Liver (tissue), 9 donors: ENCODE measurements around the gene LRRC8A. TPM values are rescaled to one million over a fixed set of nuclear protein-coding genes. Genes with fewer than 3 reads are reported as not detected.

Experiments
- DNase-seq: peaks from one replicate; pipeline ENCODE4 v3.0.0-alpha.2; 2017; ENCODE audit warnings: low spot score
- H3K27ac ChIP-seq, 2 donors: one replicate each; pipeline ENCODE4 v1.7.0; 2013; ENCODE audit warnings: inconsistent platforms in 2 of 2, low read length in 2 of 2, control low read depth in 1 of 2, low read depth in 1 of 2, mild to moderate bottlenecking in 1 of 2
- H3K27me3 ChIP-seq, 4 donors: one replicate each; pipeline versions ENCODE4 v1.6.1 to v1.7.0; 2013; ENCODE audit warnings: low read length in 3 of 4, inconsistent platforms in 1 of 4, mild to moderate bottlenecking in 1 of 4, moderate library complexity in 1 of 4; ENCODE audit not compliant: control insufficient read depth in 4 of 4, insufficient read depth in 4 of 4
- H3K36me3 ChIP-seq, 4 donors: one replicate each; pipeline versions ENCODE4 v1.6.1 to v1.7.0; 2013; ENCODE audit warnings: low read length in 3 of 4, mild to moderate bottlenecking in 3 of 4, low read depth in 1 of 4, moderate library complexity in 1 of 4; ENCODE audit not compliant: control insufficient read depth in 4 of 4, insufficient read depth in 3 of 4
- H3K4me1 ChIP-seq, 4 donors: one replicate each; pipeline versions ENCODE4 v1.6.1 to v1.7.0; 2013; ENCODE audit warnings: low read length in 3 of 4, mild to moderate bottlenecking in 3 of 4, moderate library complexity in 1 of 4; ENCODE audit not compliant: control insufficient read depth in 4 of 4, insufficient read depth in 4 of 4
- H3K4me3 ChIP-seq, 3 donors: one replicate each; pipeline versions ENCODE4 v1.6.1 to v1.7.0; 2013; ENCODE audit warnings: low read length in 3 of 3, control low read depth in 1 of 3, low read depth in 1 of 3, mild to moderate bottlenecking in 1 of 3
- H3K9ac ChIP-seq, 2 donors: one replicate each; pipeline ENCODE4 v1.7.0; 2013; ENCODE audit warnings: low read length in 2 of 2, mild to moderate bottlenecking in 2 of 2, moderate library complexity in 2 of 2, control low read depth in 1 of 2, low read depth in 1 of 2
- H3K9me3 ChIP-seq, 4 donors: one replicate each; pipeline versions ENCODE4 v1.6.1 to v1.7.0; 2013; ENCODE audit warnings: low read length in 3 of 4; ENCODE audit not compliant: control insufficient read depth in 4 of 4
- ATF3 ChIP-seq: IDR thresholded peaks from 2 replicates; pipeline ENCODE4 v1.6.1; 2016; ENCODE audit warnings: antibody characterized with exemption
- EGR1 ChIP-seq, 2 donors: IDR thresholded peaks; 2 replicates each; pipeline ENCODE4 v1.6.1; 2016 to 2018; ENCODE audit warnings: antibody characterized with exemption in 2 of 2, low read depth in 2 of 2
- GABPA ChIP-seq, 2 donors: IDR thresholded peaks in 1 of 2; conservative IDR thresholded peaks in 1 of 2; 2 replicates each; pipeline ENCODE4 v1.6.1; 2016; ENCODE audit warnings: antibody characterized with exemption in 2 of 2, mild to moderate bottlenecking in 1 of 2, moderate library complexity in 1 of 2
- HNF4G ChIP-seq: IDR thresholded peaks from 2 replicates; pipeline ENCODE4 v1.6.1; 2016; ENCODE audit warnings: antibody characterized with exemption
- JUND ChIP-seq, 2 donors: IDR thresholded peaks; 2 replicates each; pipeline ENCODE4 v1.6.1; 2016; ENCODE audit warnings: antibody characterized with exemption in 2 of 2
- NR2F2 ChIP-seq: IDR thresholded peaks from 2 replicates; pipeline ENCODE4 v1.6.1; 2016; ENCODE audit warnings: antibody characterized with exemption
- RAD21 ChIP-seq, 2 donors: IDR thresholded peaks; 2 replicates each; pipeline ENCODE4 v1.6.1; 2016; ENCODE audit warnings: antibody characterized with exemption in 2 of 2, mild to moderate bottlenecking in 2 of 2
- REST ChIP-seq: IDR thresholded peaks from 2 replicates; pipeline ENCODE4 v1.6.1; 2016; ENCODE audit warnings: antibody characterized with exemption, mild to moderate bottlenecking
- RXRA ChIP-seq, 2 donors: IDR thresholded peaks; 2 replicates each; pipeline ENCODE4 v1.6.1; 2017 to 2018; ENCODE audit warnings: antibody characterized with exemption in 2 of 2, mild to moderate bottlenecking in 1 of 2
- SP1 ChIP-seq: IDR thresholded peaks from 2 replicates; pipeline ENCODE4 v1.6.1; 2018; ENCODE audit warnings: antibody characterized with exemption, mild to moderate bottlenecking
- TAF1 ChIP-seq: conservative IDR thresholded peaks from 2 replicates; pipeline ENCODE4 v1.6.1; 2016; ENCODE audit warnings: antibody characterized with exemption, mild to moderate bottlenecking
- ZBTB33 ChIP-seq: IDR thresholded peaks from 2 replicates; pipeline ENCODE4 v1.6.1; 2016; ENCODE audit warnings: antibody characterized with exemption
- WGBS: extraction: QIAGEN DNeasy Blood & Tissue Kit; methylation state at CpG from one replicate; pipeline ENCODE4 v1.1.7; 2013; 5-methylcytosine and 5-hydroxymethylcytosine counted together
- polyA plus RNA-seq, 2 donors: library from polyadenylated mRNA; stranded (reverse) in 1 of 2; unstranded in 1 of 2; fragments of 200-250 nt in 1 of 2; fragments of >200 nt in 1 of 2; fragmentation: Nextera tagmentation in 1 of 2; extraction: Ambion mirVana in 1 of 2; gene quantifications; one replicate each; pipeline versions ENCODE4 v1.2.1 to v1.2.3, GENCODE V29; 2013 to 2015
- total RNA-seq, 2 donors: library from RNA; depleted of rRNA; stranded (reverse); fragments of >200 nt; gene quantifications; one replicate each; pipeline ENCODE4 v1.2.3, GENCODE V29; 2014
- TF ChIP-seq, protein P1 (sequence below): IDR thresholded peaks from 2 replicates; pipeline ENCODE4 v1.6.1; 2016; ENCODE audit warnings: antibody characterized with exemption
- TF ChIP-seq, protein P2 (sequence below): fragments of 150-350 bp; IDR thresholded peaks from 2 replicates; pipeline ENCODE4 v1.5.1; 2017; ENCODE audit warnings: improper control_type of control experiment, low read depth, low read length; ENCODE audit not compliant: missing input control
- donor health status: healthy.
- donor health status: healthy.
- donor health status: healthy.
- donor health status: healthy.
- donor health status: healthy.

LRRC8A gene
- total and polyA plus RNA-seq, 4 donors, result 14.6 to 22.8 (median 17.9) TPM

DNA sequence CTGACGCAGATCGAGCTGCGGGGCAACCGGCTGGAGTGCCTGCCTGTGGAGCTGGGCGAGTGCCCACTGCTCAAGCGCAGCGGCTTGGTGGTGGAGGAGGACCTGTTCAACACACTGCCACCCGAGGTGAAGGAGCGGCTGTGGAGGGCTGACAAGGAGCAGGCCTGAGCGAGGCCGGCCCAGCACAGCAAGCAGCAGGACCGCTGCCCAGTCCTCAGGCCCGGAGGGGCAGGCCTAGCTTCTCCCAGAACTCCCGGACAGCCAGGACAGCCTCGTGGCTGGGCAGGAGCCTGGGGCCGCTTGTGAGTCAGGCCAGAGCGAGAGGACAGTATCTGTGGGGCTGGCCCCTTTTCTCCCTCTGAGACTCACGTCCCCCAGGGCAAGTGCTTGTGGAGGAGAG is 34.3 kb downstream of the LRRC8A start (continued):
- TF ChIP-seq, protein P1, sequence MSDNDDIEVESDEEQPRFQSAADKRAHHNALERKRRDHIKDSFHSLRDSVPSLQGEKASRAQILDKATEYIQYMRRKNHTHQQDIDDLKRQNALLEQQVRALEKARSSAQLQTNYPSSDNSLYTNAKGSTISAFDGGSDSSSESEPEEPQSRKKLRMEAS, result no peak
- no peak for TF ChIP-seq RXRA (IDR thresholded peaks at IDR 0.05)
- no peak for TF ChIP-seq EGR1 (IDR thresholded peaks at IDR 0.05; ENCODE audit: low read depth in 2 of 2)

- Histone ChIP-seq H3K9me3 (no peaks in the 10 kb centered on the region), H3K4me3 (peak overlapping the region; percentile 63 to 95 (median 66)), H3K36me3 (peaks cover 3 to 8% (median 5%) of the 10 kb centered on the region in 4 donors), H3K9ac (peak overlapping the region; percentile 88 to 94), H3K27me3 (no peaks in the 10 kb centered on the region), H3K27ac (peak overlapping the region; percentile 84 to 95), H3K4me1 (peaks cover 10 to 70% (median 50%) of the 10 kb centered on the region in 4 donors)
- TF ChIP-seq ZBTB33 (no peak), REST (no peak), RAD21 (IDR thresholded peaks at IDR 0.05) (no peak), NR2F2 (no peak)
- no peak for DNase-seq
- WGBS, result 41% methylated on average over 11 of the region's 11 CpGs
Measured at GRCh38 chr9:128916745-128917144, 34.8 kb downstream of the LRRC8A start.

DNA sequence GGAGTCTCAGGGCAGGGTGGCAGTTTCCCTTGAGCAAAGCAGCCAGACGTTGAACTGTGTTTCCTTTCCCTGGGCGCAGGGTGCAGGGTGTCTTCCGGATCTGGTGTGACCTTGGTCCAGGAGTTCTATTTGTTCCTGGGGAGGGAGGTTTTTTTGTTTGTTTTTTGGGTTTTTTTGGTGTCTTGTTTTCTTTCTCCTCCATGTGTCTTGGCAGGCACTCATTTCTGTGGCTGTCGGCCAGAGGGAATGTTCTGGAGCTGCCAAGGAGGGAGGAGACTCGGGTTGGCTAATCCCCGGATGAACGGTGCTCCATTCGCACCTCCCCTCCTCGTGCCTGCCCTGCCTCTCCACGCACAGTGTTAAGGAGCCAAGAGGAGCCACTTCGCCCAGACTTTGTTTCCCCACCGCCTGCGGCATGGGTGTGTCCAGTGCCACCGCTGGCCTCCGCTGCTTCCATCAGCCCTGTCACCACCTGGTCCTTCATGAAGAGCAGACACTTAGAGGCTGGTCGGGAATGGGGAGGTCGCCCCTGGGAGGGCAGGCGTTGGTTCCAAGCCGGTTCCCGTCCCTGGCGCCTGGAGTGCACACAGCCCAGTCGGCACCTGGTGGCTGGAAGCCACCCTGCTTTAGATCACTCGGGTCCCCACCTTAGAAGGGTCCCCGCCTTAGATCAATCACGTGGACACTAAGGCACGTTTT is 35.4 kb downstream of the LRRC8A start:
- no peaks in the 10 kb centered on the region for H3K9me3 ChIP-seq
- peaks cover 10 to 74% (median 49%) of the 10 kb centered on the region in 4 donors for H3K4me1 ChIP-seq
- no peaks in the 10 kb centered on the region for H3K27me3 ChIP-seq
- 44% methylated on average over 26 of the region's 26 CpGs for WGBS
- peak overlapping the region; percentile 63 to 95 (median 66) for H3K4me3 ChIP-seq
- no peak for DNase-seq
- peak overlapping the region; percentile 88 to 94 for H3K9ac ChIP-seq
- peak overlapping the region; percentile 78 to 95 for H3K27ac ChIP-seq
- peaks cover 3 to 8% (median 4%) of the 10 kb centered on the region in 4 donors for H3K36me3 ChIP-seq
- TF ChIP-seq ATF3 (no peak), GABPA (IDR thresholded peaks at IDR 0.05 in 1 of 2, conservative IDR thresholded peaks at IDR 0.05 in 1 of 2) (peak in 1 of 2 donors; percentile 76), ZBTB33 (no peak), TAF1 (peak; percentile 79), RAD21 (IDR thresholded peaks at IDR 0.05) (peak; percentile 52 to 61), HNF4G (peak; percentile 74), JUND (IDR thresholded peaks at IDR 0.05) (peak; percentile 42 to 66), RXRA (IDR thresholded peaks at IDR 0.05) (peak; percentile 87 to 90), REST (peak; percentile 87), SP1 (peak; percentile 84), NR2F2 (peak; percentile 97), EGR1 (IDR thresholded peaks at IDR 0.05; ENCODE audit: low read depth in 2 of 2) (peak in 1 of 2 donors; percentile 70)
- TF ChIP-seq, protein P2, sequence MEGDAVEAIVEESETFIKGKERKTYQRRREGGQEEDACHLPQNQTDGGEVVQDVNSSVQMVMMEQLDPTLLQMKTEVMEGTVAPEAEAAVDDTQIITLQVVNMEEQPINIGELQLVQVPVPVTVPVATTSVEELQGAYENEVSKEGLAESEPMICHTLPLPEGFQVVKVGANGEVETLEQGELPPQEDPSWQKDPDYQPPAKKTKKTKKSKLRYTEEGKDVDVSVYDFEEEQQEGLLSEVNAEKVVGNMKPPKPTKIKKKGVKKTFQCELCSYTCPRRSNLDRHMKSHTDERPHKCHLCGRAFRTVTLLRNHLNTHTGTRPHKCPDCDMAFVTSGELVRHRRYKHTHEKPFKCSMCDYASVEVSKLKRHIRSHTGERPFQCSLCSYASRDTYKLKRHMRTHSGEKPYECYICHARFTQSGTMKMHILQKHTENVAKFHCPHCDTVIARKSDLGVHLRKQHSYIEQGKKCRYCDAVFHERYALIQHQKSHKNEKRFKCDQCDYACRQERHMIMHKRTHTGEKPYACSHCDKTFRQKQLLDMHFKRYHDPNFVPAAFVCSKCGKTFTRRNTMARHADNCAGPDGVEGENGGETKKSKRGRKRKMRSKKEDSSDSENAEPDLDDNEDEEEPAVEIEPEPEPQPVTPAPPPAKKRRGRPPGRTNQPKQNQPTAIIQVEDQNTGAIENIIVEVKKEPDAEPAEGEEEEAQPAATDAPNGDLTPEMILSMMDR, result peak; percentile 0
